Chondrocyte (in vitro differentiated cells): Measurements from ENCODE around the gene CPO. TPM values are rescaled to one million over a fixed set of nuclear protein-coding genes. Genes with fewer than 3 reads are reported as not detected.

Experiments used
- DNase-seq: peaks from one replicate; pipeline ENCODE4 v3.0.0; 2021; ENCODE audit warnings: mixed read lengths, low spot score
- H3K27ac Mint-ChIP-seq: one replicate; pipeline ENCODE4 v1.8.0; 2021; ENCODE audit warnings: mild to moderate bottlenecking, moderate library complexity, mixed read lengths; ENCODE audit not compliant: unreplicated experiment
- H3K27me3 Mint-ChIP-seq: 2 replicates; pipeline ENCODE4 v1.8.0; 2021; ENCODE audit warnings: low read depth, mixed read lengths
- H3K36me3 Mint-ChIP-seq: 2 replicates; pipeline ENCODE4 v1.8.0; 2021; ENCODE audit warnings: low read depth, mixed read lengths
- H3K4me1 Mint-ChIP-seq: 2 replicates; pipeline ENCODE4 v1.8.0; 2021; ENCODE audit warnings: low read depth, mild to moderate bottlenecking, mixed read lengths
- H3K4me3 Mint-ChIP-seq: one replicate; pipeline ENCODE4 v1.8.0; 2021; ENCODE audit warnings: mild to moderate bottlenecking, moderate library complexity, mixed read lengths; ENCODE audit not compliant: unreplicated experiment
- H3K9me3 Mint-ChIP-seq: 2 replicates; pipeline ENCODE4 v1.8.0; 2021; ENCODE audit warnings: low read depth, mixed read lengths
- total RNA-seq: library from RNA; stranded (reverse); gene quantifications from 3 replicates; pipeline ENCODE4 v1.2.1, GENCODE V29; 2021
- TF ChIP-seq, protein P1 (sequence below): fragments of 200-600 bp; sonication (generic); IDR thresholded peaks from 2 replicates; pipeline ENCODE4 v1.5.0; 2021; ENCODE audit warnings: antibody characterized with exemption, mild to moderate bottlenecking, moderate library complexity

CPO gene
- total RNA-seq, 1 donor from 2014 or later, result not detected

DNA sequence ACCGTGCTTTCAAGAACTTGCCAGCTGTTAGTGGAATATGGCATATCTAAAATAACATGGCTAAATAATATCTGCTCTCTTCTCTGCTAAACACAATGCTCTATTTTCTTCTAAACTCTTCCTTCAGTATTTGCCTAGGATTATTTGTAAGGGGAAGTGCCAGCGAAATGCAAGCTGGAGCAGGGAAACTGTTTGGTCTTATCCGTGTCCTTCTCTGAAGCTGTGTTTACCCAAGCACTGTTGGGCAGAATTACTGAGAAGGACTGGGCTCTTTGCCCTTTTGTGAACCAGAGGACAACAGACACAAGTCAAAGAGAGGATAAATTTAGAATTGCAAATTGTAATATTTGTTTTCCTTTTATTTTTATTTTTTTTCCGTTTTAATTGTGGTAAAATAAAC lies 23.6 kb downstream of the CPO start:
- TF ChIP-seq, protein P1, sequence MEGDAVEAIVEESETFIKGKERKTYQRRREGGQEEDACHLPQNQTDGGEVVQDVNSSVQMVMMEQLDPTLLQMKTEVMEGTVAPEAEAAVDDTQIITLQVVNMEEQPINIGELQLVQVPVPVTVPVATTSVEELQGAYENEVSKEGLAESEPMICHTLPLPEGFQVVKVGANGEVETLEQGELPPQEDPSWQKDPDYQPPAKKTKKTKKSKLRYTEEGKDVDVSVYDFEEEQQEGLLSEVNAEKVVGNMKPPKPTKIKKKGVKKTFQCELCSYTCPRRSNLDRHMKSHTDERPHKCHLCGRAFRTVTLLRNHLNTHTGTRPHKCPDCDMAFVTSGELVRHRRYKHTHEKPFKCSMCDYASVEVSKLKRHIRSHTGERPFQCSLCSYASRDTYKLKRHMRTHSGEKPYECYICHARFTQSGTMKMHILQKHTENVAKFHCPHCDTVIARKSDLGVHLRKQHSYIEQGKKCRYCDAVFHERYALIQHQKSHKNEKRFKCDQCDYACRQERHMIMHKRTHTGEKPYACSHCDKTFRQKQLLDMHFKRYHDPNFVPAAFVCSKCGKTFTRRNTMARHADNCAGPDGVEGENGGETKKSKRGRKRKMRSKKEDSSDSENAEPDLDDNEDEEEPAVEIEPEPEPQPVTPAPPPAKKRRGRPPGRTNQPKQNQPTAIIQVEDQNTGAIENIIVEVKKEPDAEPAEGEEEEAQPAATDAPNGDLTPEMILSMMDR, result no peak
- no peaks in the 10 kb centered on the region for H3K36me3 Mint-ChIP-seq
- H3K4me3 Mint-ChIP-seq, result no peak overlapping the region
- no peaks in the 10 kb centered on the region for H3K9me3 Mint-ChIP-seq
- no peak for DNase-seq
- no peaks in the 10 kb centered on the region for H3K4me1 Mint-ChIP-seq
- no peaks in the 10 kb centered on the region for H3K27me3 Mint-ChIP-seq
- no peak overlapping the region for H3K27ac Mint-ChIP-seq

DNA sequence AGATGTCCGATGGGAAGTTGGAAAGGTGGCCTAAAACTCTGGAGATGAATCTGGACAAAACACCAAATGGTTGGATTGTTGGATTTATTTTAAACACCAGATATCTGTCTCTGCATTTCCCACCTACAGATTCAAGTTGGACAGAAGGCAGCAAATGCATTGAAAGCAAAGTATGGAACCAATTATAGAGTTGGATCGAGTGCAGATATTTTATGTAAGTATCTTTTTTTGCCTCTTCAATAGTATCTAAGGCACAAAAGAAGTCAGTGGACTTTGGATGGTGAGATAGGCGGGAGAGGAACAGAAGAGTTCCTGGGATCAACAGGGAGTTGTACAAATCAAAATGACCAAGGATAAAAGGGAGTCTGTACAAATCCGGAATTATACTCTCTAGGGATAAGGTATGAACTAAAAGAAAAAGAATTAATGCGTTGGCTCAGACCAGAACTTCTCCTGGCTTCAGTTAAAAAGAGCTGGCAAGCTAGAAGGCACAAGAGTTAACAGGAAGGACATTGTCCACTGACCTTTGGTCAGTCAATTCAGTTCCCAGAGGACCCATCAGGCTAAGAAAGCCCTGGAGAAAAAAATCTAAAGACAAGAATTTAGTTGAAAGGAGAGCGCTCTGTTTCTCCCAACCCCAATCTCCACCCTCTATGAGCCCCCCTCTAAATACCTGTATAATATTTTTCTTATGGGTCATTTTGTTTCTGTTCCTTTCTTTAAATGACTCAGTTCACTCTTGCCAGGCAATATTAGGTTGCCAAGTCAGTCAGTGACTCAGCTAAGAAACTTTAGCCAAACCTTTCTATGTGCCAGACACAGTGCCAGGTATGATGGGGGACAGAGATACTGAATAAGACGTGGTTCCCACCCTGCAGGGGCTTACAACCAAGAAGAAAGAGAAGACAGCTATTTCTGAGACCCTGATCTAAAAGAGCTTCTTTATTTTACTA lies 29.1 kb downstream of the CPO start:
- no peaks in the 10 kb centered on the region for H3K9me3 Mint-ChIP-seq
- H3K36me3 Mint-ChIP-seq, result no peaks in the 10 kb centered on the region
- peaks cover 7% of the 10 kb centered on the region for H3K4me1 Mint-ChIP-seq
- H3K4me3 Mint-ChIP-seq, result no peak overlapping the region
- H3K27me3 Mint-ChIP-seq, result no peaks in the 10 kb centered on the region
- no peak overlapping the region for H3K27ac Mint-ChIP-seq
- DNase-seq, result no peak
- TF ChIP-seq, protein P1, result no peak

DNA sequence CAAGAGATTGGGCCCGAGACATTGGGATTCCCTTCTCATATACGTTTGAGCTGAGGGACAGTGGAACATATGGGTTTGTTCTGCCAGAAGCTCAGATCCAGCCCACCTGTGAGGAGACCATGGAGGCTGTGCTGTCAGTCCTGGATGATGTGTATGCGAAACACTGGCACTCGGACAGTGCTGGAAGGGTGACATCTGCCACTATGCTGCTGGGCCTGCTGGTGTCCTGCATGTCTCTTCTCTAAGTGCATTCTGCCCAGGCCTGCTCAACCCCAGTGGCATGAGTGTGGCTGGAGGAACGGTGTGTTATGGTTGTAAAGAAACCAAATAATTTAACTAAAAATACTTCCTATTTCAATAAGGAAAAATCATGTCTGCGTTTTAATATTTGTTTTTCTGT lies 29.9 kb downstream of the CPO start:
- H3K9me3 Mint-ChIP-seq, result no peaks in the 10 kb centered on the region
- H3K4me1 Mint-ChIP-seq, result peaks cover 7% of the 10 kb centered on the region
- H3K36me3 Mint-ChIP-seq, result no peaks in the 10 kb centered on the region
- no peak for DNase-seq
- H3K27me3 Mint-ChIP-seq, result no peaks in the 10 kb centered on the region
- TF ChIP-seq, protein P1, result no peak
- no peak overlapping the region for H3K27ac Mint-ChIP-seq
- no peak overlapping the region for H3K4me3 Mint-ChIP-seq

DNA sequence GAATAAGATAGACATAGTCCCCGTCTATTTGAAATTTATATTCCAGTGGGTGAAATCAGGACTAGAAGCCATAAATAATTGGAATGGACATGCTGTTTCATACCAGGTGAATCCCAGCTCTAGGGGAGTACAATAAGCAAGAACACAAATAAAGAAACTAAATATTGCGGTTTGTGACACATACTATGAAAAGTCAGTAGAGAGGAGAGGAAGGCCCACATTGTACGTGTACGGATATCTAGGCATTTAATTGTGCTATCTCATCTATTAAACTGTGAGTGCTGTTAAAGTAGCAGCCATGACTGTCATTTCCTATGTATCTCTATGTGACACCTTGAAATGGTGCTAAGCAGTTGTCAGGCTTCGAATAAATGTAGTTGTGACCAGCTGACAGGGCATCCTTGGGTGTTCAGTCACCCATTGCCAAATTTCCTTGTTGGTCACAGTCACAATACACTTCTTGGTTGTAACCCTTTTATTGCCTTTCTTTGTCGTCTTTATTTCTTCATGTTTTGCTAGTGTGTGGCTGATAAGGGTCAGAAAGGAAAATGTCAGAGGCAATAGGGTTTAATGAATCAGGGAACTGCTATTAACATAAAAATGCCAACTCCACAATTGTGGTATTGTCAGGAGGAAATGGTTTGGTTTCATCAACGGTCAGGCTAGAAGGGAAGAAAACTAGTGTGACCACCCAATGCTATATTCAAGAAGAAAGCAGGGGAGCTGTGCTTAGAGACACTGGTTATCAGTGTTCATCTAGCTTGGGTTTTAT lies 31.5 kb downstream of the CPO start:
- TF ChIP-seq, protein P1, result no peak
- Mint-ChIP-seq H3K36me3 (no peaks in the 10 kb centered on the region), H3K4me3 (no peak overlapping the region), H3K9me3 (peaks cover 6% of the 10 kb centered on the region), H3K27me3 (no peaks in the 10 kb centered on the region), H3K27ac (no peak overlapping the region), H3K4me1 (peaks cover 7% of the 10 kb centered on the region)
- no peak for DNase-seq

DNA sequence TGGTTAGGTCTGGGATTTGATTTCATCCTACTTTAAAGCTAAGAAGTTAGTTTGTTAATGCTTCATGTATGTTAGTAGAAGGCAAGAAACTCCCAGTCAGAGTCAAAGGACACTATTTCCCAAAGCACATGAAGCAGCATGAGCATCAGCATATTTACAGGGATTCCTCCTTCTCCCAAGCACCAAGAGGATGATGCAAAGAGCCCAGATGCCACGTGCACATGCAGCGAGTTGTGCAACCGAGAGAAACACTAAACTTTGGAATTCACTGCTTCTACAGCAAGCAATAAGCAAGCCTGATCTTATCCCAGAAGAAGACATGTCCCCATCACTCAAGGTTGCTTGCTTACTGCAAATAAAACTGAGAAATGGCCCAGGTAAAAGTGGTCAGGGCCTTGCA lies 32.5 kb downstream of the CPO start:
- Mint-ChIP-seq H3K9me3 (peaks cover 6% of the 10 kb centered on the region), H3K4me1 (peaks cover 7% of the 10 kb centered on the region), H3K27me3 (no peaks in the 10 kb centered on the region), H3K4me3 (no peak overlapping the region), H3K36me3 (no peaks in the 10 kb centered on the region), H3K27ac (no peak overlapping the region)
- no peak for DNase-seq
- TF ChIP-seq, protein P1, result no peak
